ENCODE results near the gene TRAPPC3. TPM values are rescaled to one million over a fixed set of nuclear protein-coding genes. Genes with fewer than 3 reads are reported as not detected.

TRAPPC3 gene
- total RNA-seq, 2 donors from 2014 or later, result 45.7 to 71.5 TPM

DNA sequence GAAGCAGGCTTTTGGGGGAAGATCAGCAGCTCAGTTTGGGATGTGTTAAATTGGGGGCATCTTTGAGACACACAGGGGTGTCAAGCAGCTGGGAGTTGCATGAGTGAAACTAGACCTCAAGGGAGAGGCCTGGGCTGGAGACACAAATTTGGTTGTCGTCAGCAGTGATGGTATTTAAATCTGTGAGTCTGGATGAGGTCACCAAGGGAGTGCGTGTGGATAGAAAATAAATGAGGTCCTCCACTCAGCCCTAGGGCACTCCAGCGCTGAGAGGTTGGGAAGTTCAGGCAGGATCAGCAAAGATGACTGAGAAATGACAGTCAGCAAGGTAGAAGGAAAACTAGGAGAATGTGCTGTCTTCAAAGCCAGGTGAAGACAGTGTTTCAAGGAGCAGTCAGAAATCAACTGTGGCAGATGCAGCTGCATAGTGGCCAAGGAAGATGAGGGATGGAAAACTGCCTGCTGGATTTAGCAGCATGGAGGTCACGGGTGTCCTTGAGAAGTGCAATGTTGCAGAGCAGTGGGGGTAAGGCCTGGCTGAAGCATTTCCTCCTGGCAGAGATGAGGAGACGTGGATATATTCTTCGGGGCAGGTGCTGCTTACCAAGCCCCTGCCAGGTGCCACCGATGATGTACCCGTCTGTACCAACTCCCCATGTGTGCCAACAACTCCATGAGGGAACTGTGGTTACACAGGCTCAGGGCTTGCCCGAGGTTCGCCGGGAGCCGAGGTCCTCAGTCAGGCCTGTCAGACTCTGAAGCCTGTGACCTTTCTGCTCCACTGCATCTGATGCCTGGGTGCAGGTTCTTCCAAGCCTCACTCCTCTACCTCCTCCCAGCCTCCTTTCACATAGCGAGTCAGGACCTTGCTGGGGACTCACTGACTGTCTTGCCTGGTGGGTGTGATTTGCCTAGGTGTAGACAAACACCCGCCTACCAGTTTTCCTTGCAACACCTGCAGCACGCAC lies 17.9 kb upstream of the TRAPPC3 start:
- Histone ChIP-seq H3K27me3 (no peaks in the 10 kb centered on the region), H3K27ac (no peak overlapping the region), H3K4me3 (no peak overlapping the region), H3K4me1 (peaks cover 14% of the 10 kb centered on the region), H3K9me3 (no peaks in the 10 kb centered on the region), H3K36me3 (replicated peaks in 1 of 2; ENCODE audit: insufficient read depth in 1 of 2, low read depth in 2 of 2) (peaks cover 0 to 5% of the 10 kb centered on the region in 2 donors)
- ATAC-seq, result no peak
- DNase-seq, result no peak
- TF ChIP-seq POLR2A (IDR thresholded peaks at IDR 0.05) (no peak), CTCF (IDR thresholded peaks at IDR 0.05) (no peak)
- intact Hi-C loops (cut with DNase I), result no loop called here
- WGBS, 2 donors, result 88 to 94% methylated on average over 9 to 15 of the region's 15 CpGs

DNA sequence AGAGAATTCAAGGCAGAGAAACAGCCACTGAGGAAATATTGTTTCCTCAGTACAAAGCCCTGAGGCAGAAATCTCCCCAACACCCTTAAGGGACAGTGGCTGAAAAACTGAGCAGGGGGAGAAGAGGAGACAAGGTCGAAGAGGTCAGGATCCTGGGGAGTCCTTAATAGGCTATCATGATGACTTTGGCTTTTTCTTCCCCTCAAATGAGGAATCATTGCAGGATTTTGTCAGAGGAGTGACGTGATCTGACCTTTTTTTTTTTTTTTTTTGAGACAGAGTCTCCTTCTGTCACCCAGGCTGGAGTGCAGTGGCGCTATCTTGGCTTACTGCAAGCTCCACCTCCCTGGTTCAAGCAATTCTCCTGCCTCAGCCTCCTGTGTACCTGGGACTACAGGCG lies 16.9 kb upstream of the TRAPPC3 start:
- Histone ChIP-seq H3K36me3 (replicated peaks in 1 of 2; ENCODE audit: insufficient read depth in 1 of 2, low read depth in 2 of 2) (peaks cover 0 to 1% of the 10 kb centered on the region in 2 donors), H3K4me1 (peaks cover 25% of the 10 kb centered on the region), H3K27ac (no peak overlapping the region), H3K9me3 (no peaks in the 10 kb centered on the region), H3K27me3 (no peaks in the 10 kb centered on the region), H3K4me3 (no peak overlapping the region)
- no peak for DNase-seq
- intact Hi-C loops (cut with DNase I), result no loop called here
- TF ChIP-seq CTCF (IDR thresholded peaks at IDR 0.05), result no peak
- no peak for TF ChIP-seq POLR2A (IDR thresholded peaks at IDR 0.05)
- no peak for ATAC-seq
- WGBS, 2 donors, result 72 to 81% methylated on average over 4 of the region's 4 CpGs

DNA sequence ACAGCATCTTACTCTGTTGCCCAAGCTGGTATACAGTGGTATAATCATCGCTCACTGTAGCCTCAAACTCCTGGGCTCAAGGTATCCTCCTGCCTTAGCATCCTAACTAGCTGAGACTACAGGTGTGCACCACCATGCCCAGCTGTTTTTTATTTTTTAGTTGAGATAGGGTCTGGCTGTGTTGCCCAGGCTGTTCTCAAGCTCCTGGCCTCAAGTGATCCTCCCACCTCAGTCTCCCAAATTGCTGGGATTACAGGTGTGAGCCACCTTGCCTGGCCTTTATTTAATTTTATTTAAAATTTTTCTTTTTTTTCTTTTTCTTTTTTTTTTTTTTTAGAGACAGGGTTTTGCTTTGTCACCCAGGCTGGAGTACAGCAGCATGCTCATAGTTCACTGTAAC lies 15.9 kb upstream of the TRAPPC3 start:
- peaks cover 35% of the 10 kb centered on the region for H3K4me1 ChIP-seq
- no peaks in the 10 kb centered on the region for H3K27me3 ChIP-seq
- H3K27ac ChIP-seq, result no peak overlapping the region
- intact Hi-C loops (cut with DNase I), result no loop called here
- 100% methylated on average over 1 of the region's 1 CpG for WGBS, 2 donors
- no peaks in the 10 kb centered on the region for H3K36me3 ChIP-seq (replicated peaks in 1 of 2; ENCODE audit: insufficient read depth in 1 of 2, low read depth in 2 of 2)
- ATAC-seq (no peak), DNase-seq (no peak)
- no peak overlapping the region for H3K4me3 ChIP-seq
- no peaks in the 10 kb centered on the region for H3K9me3 ChIP-seq
- no peak for TF ChIP-seq POLR2A (IDR thresholded peaks at IDR 0.05)
- no peak for TF ChIP-seq CTCF (IDR thresholded peaks at IDR 0.05)

DNA sequence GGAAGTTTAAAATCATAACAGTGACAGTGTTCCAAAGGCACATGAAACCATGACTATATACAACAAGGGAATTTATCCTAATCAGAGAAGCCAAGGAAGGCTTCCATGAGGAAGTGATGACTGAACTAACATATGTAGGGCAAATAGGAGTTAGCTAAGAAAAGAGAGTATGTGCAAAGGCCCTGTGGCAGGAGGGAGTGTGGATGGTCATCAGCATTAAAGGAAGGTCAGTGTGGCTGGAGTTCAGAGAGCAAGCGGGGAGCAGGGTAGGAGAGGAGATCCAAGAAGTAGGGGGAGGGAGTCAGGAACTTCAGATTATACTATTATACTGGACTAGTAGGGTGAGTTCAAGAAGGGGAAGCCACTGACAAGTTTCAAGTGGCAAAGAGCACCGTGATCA lies 15.1 kb upstream of the TRAPPC3 start:
- intact Hi-C loops (cut with DNase I), result no loop called here
- TF ChIP-seq CTCF (IDR thresholded peaks at IDR 0.05), result no peak
- TF ChIP-seq POLR2A (IDR thresholded peaks at IDR 0.05), result no peak
- Histone ChIP-seq H3K4me1 (peaks cover 42% of the 10 kb centered on the region), H3K27me3 (no peaks in the 10 kb centered on the region), H3K36me3 (replicated peaks in 1 of 2; ENCODE audit: insufficient read depth in 1 of 2, low read depth in 2 of 2) (no peaks in the 10 kb centered on the region), H3K9me3 (no peaks in the 10 kb centered on the region), H3K4me3 (no peak overlapping the region), H3K27ac (no peak overlapping the region)
- DNase-seq (no peak), ATAC-seq (no peak)
- WGBS, 2 donors, result 97 to 98% methylated on average over 2 of the region's 2 CpGs

GRCh38 chr1:36163426-36163825 lies 14.1 kb upstream of the TRAPPC3 start:
- Histone ChIP-seq H3K27ac (peak overlapping the region in 3 of 4 donors; percentile 68 to 82 (median 74)), H3K4me1 (peaks cover 48% of the 10 kb centered on the region), H3K4me3 (no peak overlapping the region), H3K9me3 (no peaks in the 10 kb centered on the region), H3K27me3 (no peaks in the 10 kb centered on the region), H3K36me3 (replicated peaks in 1 of 2; ENCODE audit: insufficient read depth in 1 of 2, low read depth in 2 of 2) (no peaks in the 10 kb centered on the region)
- intact Hi-C loops (cut with DNase I), result no loop called here
- no peak for DNase-seq
- TF ChIP-seq POLR2A (IDR thresholded peaks at IDR 0.05), result no peak
- TF ChIP-seq CTCF (IDR thresholded peaks at IDR 0.05), result no peak
- ATAC-seq, result no peak

All from body of pancreas (tissue), 4 donors.